HUES64 (cell line): ENCODE measurements around the gene ALDH18A1. TPM values are rescaled to one million over a fixed set of nuclear protein-coding genes. Genes with fewer than 3 reads are reported as not detected.

ENCODE experiments used
- H3K27ac ChIP-seq: 2 replicates; pipeline ENCODE4 v1.7.0; 2013; ENCODE audit warnings: low read depth, low read length, inconsistent platforms
- H3K27me3 ChIP-seq: 2 replicates; pipeline ENCODE4 v1.6.1; 2013; ENCODE audit warnings: mild to moderate bottlenecking, low read length; ENCODE audit not compliant: insufficient read depth
- H3K36me3 ChIP-seq: 2 replicates; pipeline ENCODE4 v1.6.1; 2013; ENCODE audit warnings: mild to moderate bottlenecking, low read length; ENCODE audit not compliant: insufficient read depth
- H3K4me1 ChIP-seq: 2 replicates; pipeline ENCODE4 v1.6.1; 2013; ENCODE audit warnings: mild to moderate bottlenecking, low read length, moderate library complexity; ENCODE audit not compliant: insufficient read depth
- H3K4me3 ChIP-seq: 2 replicates; pipeline ENCODE4 v1.5.1; 2013; ENCODE audit warnings: mild to moderate bottlenecking, low read length, moderate library complexity
- H3K9ac ChIP-seq: 2 replicates; pipeline ENCODE4 v1.6.1; 2013; ENCODE audit warnings: mild to moderate bottlenecking, low read depth, low read length
- H3K9me3 ChIP-seq: 2 replicates; pipeline ENCODE4 v1.6.1; 2013; ENCODE audit warnings: low read depth, low read length; ENCODE audit not compliant: insufficient read depth
- WGBS: fragments of 150-250, 120-280 bp; methylation state at CpG from one replicate; pipeline ENCODE4 v1.1.7; 2013; ENCODE audit warnings: missing lambda C conversion rate; 5-methylcytosine and 5-hydroxymethylcytosine counted together
- polyA plus RNA-seq, 2 experiments: library from polyadenylated mRNA; stranded (reverse); fragments of 50-300 nt; gene quantifications; one replicate each; pipeline ENCODE4 v1.2.3, GENCODE V29; 2013

ALDH18A1 gene
- polyA plus RNA-seq (2013, experiment 1 of 2), result 58.0 TPM
- 59.2 TPM for polyA plus RNA-seq (2013, experiment 2 of 2)

DNA sequence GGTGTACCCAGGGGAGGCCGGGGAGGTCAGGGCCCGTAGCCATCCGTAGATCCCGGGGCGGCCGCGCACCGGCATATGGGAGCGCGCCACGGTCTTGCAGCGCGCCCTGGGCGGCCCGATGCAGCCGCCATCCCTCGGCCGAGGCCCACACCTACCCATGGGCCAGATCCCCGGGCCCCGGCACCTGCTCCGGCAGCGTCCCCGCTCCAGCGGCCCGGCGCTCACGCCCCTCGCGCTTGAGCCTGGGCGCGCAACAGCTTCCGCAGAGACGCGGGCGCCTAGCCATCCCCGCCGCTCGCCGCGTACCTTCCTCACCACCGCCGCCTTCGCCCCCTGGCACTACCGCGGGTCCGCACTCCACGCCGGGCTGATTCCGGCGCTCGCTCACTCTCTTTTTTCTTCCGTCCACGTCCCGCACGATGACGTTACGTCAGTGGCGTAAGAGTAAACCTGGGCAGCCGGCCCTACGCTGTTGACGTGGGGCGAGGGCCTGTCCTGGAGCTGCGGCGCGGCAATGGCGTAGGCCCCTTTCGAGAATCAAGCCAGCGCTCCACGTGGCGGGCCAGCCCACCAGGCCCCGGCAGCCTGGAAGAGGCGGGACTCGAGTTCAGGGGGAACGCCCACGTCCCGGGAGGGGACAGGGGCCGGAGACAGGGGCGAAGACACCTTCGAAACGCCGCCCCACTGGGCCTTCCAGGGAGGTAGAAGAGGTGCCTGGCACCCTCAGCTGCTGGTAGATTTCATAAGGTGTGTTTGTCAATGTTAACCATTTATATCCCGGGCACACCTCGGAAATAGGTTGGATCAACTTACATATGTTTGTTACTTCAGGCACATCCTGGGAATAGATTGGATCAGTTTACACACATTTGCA lies at the start of gene ALDH18A1:
ALDH18A1 (minus strand) TSS at position 421 of the 874 bp plus-strand sequence. CDS start 3,334 bp downstream, outside the sequence.
- WGBS, result under 1% methylated on average over 83 of the region's 83 CpGs
- H3K27me3 ChIP-seq, result no peaks in the 10 kb centered on the region
- peaks cover 8% of the 10 kb centered on the region for H3K4me1 ChIP-seq
- H3K9me3 ChIP-seq, result peaks cover 4% of the 10 kb centered on the region; the same call in 1 of the 2 replicates
- peaks cover 23% of the 10 kb centered on the region for H3K36me3 ChIP-seq
- H3K27ac ChIP-seq, result peak within 1 kb of the TSS; percentile 38; the same call in 1 of the 2 replicates
- peak within 1 kb of the TSS; percentile 79 for H3K9ac ChIP-seq
- peak within 1 kb of the TSS; percentile 85 for H3K4me3 ChIP-seq

DNA sequence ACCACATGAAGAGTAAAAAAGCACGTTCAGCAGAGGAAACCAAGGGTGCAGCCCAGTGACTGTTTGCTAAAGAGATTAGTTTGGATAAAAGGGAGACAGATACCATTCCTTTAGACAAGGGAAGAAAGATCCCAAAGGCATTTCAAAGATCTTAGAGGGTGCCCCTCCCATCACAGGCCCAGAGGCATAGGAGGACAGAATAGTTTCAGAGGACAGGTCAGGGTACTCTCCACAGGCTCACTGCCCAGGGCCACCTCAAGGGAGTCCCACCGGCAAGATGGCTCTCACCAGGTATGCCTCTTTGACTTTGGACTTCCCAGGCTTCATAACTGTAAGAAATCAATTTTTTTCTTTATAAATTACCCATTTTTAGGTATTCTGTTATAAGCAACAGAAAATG lies 41.9 kb upstream of the ALDH18A1 start:
- Histone ChIP-seq H3K4me3 (no peak overlapping the region), H3K27ac (no peak overlapping the region), H3K4me1 (no peaks in the 10 kb centered on the region), H3K36me3 (no peaks in the 10 kb centered on the region), H3K27me3 (no peaks in the 10 kb centered on the region), H3K9me3 (peaks cover 4% of the 10 kb centered on the region; the same call in 1 of the 2 replicates), H3K9ac (no peak overlapping the region)
- 47% methylated on average over 2 of the region's 2 CpGs for WGBS

DNA sequence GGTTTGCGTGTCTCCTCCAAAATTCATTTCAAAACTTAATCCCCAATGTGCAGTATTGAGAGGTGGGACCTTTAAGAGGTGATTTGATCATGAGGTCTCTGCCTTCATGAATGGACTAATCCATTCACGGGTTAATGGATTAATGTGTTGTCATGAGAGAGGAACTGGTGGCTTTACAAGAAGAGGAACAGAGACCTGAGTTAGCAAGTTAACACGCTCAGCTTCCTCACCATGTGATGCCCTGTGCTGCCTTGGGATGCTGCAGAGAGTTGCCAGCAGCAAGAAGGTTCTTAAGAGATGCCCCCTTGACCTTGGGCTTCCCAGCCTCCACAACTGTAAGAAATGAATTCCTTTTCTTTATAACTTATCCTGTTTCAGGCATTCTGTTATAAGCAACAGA lies 40.9 kb upstream of the ALDH18A1 start:
- Histone ChIP-seq H3K9ac (no peak overlapping the region), H3K9me3 (peaks cover 4% of the 10 kb centered on the region; the same call in 1 of the 2 replicates), H3K27ac (no peak overlapping the region), H3K4me1 (peaks cover 4% of the 10 kb centered on the region; the same call in 1 of the 2 replicates), H3K27me3 (no peaks in the 10 kb centered on the region), H3K36me3 (0 out of 2 replicates have a peak, but pooled peaks cover 2% of the 10 kb centered on the region), H3K4me3 (no peak overlapping the region)
- 91% methylated on average over 2 of the region's 3 CpGs for WGBS

DNA sequence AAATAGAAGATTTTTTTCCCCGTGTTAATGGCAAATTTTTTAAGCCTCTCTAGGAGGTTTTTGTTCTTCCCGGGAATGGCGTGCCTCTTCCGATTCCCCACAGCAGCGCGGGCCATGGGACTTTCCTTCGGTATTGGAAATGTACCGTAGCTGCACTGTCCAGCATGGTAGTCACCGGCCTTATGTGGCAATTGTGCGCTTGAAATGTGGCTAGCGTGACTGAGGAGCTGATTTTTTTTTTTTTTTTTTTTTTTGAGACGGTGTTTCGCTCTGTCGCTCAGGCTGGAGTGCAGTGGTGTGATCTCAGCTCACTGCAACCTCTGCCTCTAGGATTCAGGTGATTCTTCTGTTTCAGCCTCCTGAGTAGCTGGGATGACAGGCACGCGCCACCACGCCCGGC lies 38.2 kb upstream of the ALDH18A1 start:
- H3K9me3 ChIP-seq, result peaks cover 4% of the 10 kb centered on the region; the same call in 1 of the 2 replicates
- no peak overlapping the region for H3K4me3 ChIP-seq
- WGBS, result 96% methylated on average over 18 of the region's 18 CpGs
- H3K4me1 ChIP-seq, result peaks cover 5% of the 10 kb centered on the region; the same call in 1 of the 2 replicates
- H3K27me3 ChIP-seq, result no peaks in the 10 kb centered on the region
- H3K36me3 ChIP-seq, result peaks cover 29% of the 10 kb centered on the region
- no peak overlapping the region for H3K9ac ChIP-seq
- H3K27ac ChIP-seq, result no peak overlapping the region

DNA sequence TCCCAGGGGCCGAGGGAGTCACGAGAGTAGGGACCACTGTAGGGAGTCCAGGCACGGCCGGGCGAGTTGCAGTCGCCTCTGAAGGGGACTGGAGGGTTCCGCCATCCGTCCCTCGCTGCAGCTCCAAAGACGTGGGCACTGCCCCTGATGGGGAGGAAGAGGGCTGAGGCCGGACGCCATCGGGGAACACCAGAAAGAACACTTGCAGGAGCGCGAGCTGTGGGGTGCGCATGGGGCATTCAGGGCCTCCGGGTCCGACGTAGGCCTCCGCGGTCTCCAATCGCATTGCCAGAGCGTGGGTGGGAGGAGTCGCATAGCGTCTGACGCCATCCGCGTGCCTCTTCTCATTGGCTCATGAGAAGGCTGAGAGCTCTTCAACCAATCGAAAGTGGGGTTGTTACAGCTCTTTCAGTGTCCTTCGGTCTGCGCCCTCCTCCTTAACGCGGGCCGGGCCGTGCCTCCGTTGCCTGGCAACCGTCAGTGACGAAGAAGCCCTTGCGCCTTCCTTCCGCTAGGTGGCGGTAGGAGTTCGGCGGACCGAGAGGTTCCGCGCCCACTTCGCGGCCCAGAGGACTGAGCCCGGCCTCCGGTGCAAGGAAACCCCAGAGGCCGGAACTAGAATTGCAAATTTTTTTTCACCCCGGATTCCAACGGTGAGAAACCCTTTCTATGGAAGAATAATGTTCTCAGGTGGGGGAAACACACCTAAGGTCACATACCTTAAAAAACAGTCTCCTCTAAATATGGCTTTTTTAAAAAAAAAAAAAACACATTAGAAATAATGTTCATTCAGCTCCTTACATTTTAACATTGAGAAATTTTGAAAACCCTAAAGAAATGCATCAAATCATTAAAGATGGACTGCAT lies 37.4 kb upstream of the ALDH18A1 start, which contains the start of gene TCTN3:
TCTN3 (minus strand) TSS at position 260 of the 867 bp plus-strand sequence; CDS start at position 232, 28 bp downstream.
- Histone ChIP-seq H3K4me1 (peaks cover 5% of the 10 kb centered on the region; the same call in 1 of the 2 replicates), H3K36me3 (peaks cover 36% of the 10 kb centered on the region), H3K4me3 (peak within 1 kb of the TSS; percentile 88), H3K9me3 (peaks cover 2% of the 10 kb centered on the region; the same call in 1 of the 2 replicates), H3K9ac (peak within 1 kb of the TSS; percentile 91), H3K27me3 (no peaks in the 10 kb centered on the region), H3K27ac (0 out of 2 replicates have a peak within 1 kb of the TSS, but pooled peaks have one; percentile 47)
- under 1% methylated on average over 51 of the region's 53 CpGs for WGBS

DNA sequence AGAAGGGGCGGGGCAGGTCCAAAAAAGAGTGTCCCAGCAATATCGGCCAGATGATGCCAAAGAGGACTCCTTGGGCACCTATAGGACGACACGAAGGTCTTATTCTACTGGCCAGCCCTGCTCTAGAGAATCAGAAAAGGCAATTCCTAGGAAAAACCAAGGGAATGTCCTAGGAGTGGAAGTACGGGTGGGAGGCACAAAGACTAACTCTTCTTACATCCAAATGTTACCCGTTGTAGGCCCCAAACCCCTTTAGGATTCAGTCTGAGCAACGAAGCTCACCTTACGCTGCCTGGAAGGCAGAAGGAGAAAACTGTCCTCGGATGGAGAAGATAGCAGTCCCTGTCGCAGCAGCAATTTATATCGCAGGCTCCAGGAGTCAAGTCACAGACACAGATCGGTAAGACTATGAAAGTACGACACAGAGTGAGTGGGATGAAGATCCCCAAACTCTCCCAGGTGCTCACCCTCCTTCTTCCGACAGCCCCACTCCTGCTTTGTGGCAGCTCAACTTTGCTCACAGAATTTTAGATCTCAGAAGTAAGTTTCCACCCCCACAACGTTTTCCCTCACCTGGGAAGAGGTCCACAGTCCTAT lies 36.7 kb upstream of the ALDH18A1 start:
- H3K9ac ChIP-seq, result peak overlapping the region; percentile 91
- 0 out of 2 replicates have a peak overlapping the region, but pooled peaks have one; percentile 47 for H3K27ac ChIP-seq
- peaks cover 41% of the 10 kb centered on the region for H3K36me3 ChIP-seq
- H3K9me3 ChIP-seq, result no peaks in the 10 kb centered on the region
- peaks cover 5% of the 10 kb centered on the region; the same call in 1 of the 2 replicates for H3K4me1 ChIP-seq
- H3K4me3 ChIP-seq, result peak overlapping the region; percentile 88
- no peaks in the 10 kb centered on the region for H3K27me3 ChIP-seq
- WGBS, result 9% methylated on average over 15 of the region's 15 CpGs

DNA sequence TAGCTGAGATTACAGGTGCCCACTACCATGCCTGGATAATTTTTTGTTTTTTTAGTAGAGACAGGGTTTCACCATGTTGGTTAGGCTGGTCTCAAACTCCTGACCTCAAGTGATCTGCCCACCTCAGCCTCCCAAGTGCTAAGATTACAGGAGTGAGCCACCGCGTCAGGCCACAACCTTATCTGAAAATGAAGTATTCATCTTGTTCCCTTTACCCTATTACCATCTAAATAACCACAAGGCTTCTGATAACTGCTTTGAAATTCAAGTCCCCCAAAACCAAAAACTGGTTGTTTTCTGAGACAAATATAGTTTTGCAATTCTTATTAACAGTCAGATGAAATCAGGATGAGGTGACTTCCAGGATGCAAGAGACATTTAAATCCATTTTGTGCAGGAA lies 34.8 kb upstream of the ALDH18A1 start:
- 99% methylated on average over 2 of the region's 2 CpGs for WGBS
- Histone ChIP-seq H3K9me3 (no peaks in the 10 kb centered on the region), H3K36me3 (peaks cover 57% of the 10 kb centered on the region), H3K27ac (no peak overlapping the region), H3K9ac (no peak overlapping the region), H3K27me3 (no peaks in the 10 kb centered on the region), H3K4me3 (no peak overlapping the region), H3K4me1 (peaks cover 5% of the 10 kb centered on the region; the same call in 1 of the 2 replicates)

DNA sequence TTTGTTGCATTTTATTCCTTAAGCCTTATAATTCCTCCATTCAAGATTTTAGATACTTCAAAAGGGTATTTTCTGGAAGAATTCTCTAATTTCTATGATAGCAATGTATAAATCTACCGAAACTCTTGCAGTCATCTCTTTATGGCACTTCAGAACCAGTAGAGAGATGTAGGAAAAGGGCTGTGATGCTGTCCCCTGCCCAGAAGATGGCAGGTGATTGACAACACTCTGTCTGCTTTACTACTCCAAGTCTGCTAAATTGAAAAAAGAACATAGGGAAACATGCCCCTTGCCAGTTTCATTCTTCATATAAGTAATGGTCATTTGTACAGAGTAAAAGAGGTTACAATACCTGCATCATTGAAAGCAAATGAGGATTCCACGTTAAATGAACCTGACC lies 32.1 kb upstream of the ALDH18A1 start:
- Histone ChIP-seq H3K4me3 (no peak overlapping the region), H3K4me1 (peaks cover 5% of the 10 kb centered on the region; the same call in 1 of the 2 replicates), H3K27me3 (no peaks in the 10 kb centered on the region), H3K36me3 (peaks cover 83% of the 10 kb centered on the region), H3K27ac (no peak overlapping the region), H3K9ac (no peak overlapping the region), H3K9me3 (no peaks in the 10 kb centered on the region)
- WGBS, result 94% methylated on average over 2 of the region's 2 CpGs

DNA sequence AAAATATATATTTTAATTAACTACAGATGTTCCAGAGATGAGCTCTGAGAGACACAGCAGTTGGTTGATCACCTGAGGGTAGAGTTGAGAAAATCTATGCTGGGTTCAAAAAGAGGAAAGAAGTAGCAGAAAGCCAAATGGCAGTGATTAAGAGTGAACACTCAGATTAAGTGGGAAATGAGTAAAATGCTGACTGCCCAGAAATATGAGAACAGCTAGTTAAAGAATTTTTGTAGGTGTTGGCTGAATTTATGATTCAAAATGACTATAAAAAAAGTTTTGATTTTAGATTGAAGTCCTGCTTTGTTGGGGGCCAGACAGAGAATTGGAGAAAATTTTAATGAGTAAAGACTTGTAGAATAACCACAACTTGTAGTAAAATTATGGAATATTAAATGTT lies 27.5 kb upstream of the ALDH18A1 start:
- peaks cover 87% of the 10 kb centered on the region for H3K36me3 ChIP-seq

DNA sequence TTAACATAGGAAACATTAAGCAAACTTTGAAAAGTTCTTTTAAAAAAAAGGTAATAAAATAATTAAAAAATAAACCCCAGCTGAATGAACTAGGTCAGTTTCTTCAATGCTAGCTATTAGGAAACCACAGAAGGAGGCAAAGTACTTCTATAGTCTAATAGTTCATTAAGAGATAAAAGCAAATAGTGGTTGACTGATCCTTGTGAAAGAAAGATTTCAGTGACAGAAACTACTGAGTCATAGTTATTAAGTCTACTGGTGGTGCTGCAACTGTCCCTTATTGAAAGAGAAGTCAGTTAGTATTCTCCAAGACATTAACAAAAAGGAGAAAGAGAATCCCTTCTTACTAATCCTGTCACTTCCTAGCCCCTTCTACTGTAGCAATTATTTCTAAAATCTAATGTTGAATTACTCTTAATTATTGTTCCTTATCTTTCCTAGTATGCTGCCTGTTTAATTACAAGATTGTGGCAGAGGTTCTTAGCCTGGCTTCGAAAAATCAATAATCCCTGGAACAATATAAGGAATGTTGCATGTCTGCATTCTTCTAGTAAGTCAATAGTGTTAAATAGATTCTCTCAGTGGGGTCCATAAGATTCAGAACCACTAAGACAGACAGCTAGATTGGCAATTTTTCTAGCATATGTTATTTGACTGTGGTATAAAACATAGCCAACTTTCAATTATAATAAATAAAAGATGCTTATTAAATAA lies 19.0 kb upstream of the ALDH18A1 start:
- Histone ChIP-seq H3K9me3 (no peaks in the 10 kb centered on the region), H3K27ac (no peak overlapping the region), H3K36me3 (peaks cover 77% of the 10 kb centered on the region), H3K27me3 (no peaks in the 10 kb centered on the region), H3K4me3 (no peak overlapping the region), H3K9ac (no peak overlapping the region), H3K4me1 (no peaks in the 10 kb centered on the region; the same call in 1 of the 2 replicates)
- WGBS, result 90% methylated on average over 1 of the region's 1 CpG

More for the DNA sequence above, 27.5 kb upstream of the ALDH18A1 start:
- Histone ChIP-seq H3K4me1 (no peaks in the 10 kb centered on the region), H3K9me3 (no peaks in the 10 kb centered on the region), H3K27me3 (no peaks in the 10 kb centered on the region), H3K9ac (no peak overlapping the region), H3K4me3 (no peak overlapping the region), H3K27ac (no peak overlapping the region)
